Measurements from ENCODE around the gene SURF1. TPM values are rescaled to one million over a fixed set of nuclear protein-coding genes. Genes with fewer than 3 reads are reported as not detected.

SURF1 gene
- total and polyA plus RNA-seq, 9 of the 15 experiments (the other 6 are each of a cell fraction or from before 2014, with no cell fraction given) = 16.1 to 31.3 (median 20.9) TPM

GRCh38 chr9:133333566-133333965, 22.7 kb downstream of the SURF1 start:
- Histone ChIP-seq H3K27me3 (ENCODE audit: control insufficient read depth in 2 of 2, insufficient read depth in 2 of 2, low read length in 2 of 2) (no peaks in the 10 kb centered on the region; a peak in 1 of 5 replicates), H2AFZ (ENCODE audit: low read depth, low read length) (no peak overlapping the region), H3K36me3 (ENCODE audit: control insufficient read depth, insufficient read depth, low read length) (peaks cover 56% of the 10 kb centered on the region), H3K9me3 (replicated peaks; ENCODE audit: control insufficient read depth, insufficient read depth, low read depth, low read length) (no peaks in the 10 kb centered on the region), H3K4me1 (replicated peaks in 1 of 2; ENCODE audit: control insufficient read depth in 2 of 2, insufficient read depth in 2 of 2, low read length in 2 of 2) (peaks cover 6 to 42% of the 10 kb centered on the region in 2 experiments; a peak in 4 of 5 replicates), H4K20me1 (replicated peaks; ENCODE audit: control insufficient read depth, insufficient read depth, low read length) (peaks cover 4% of the 10 kb centered on the region; the same call in 1 of the 2 replicates), H3K4me3 (no peak overlapping the region), H3K4me2 (ENCODE audit: insufficient read depth, low read length) (no peak overlapping the region), H3K79me2 (ENCODE audit: control insufficient read depth, insufficient read depth, low read length) (peaks cover 39% of the 10 kb centered on the region), H3K27ac (ENCODE audit: extremely low read depth, low read depth, low read length) (no peak overlapping the region), H3K9ac (ENCODE audit: insufficient read depth in 1 of 2, low read depth in 2 of 2, low read length in 2 of 2) (peak overlapping the region in 1 of 2 experiments; percentile 33; a peak in 1 of 4 replicates), H3K9me1 (ENCODE audit: control insufficient read depth, insufficient read depth, low read length) (no peaks in the 10 kb centered on the region)
- CTCF ChIA-PET (ENCODE audit: low intra/inter-chr PET ratio) = interaction anchor here (0.6 kb wide), 1 partner anchor 149 kb away, joined by 3 read pairs; no protein-coding TSS in a partner anchor
- FAIRE-seq (no peak), ATAC-seq (no peak), DNase-seq (ENCODE audit: extremely low read depth in 1 of 4, low spot score in 3 of 4) (peak in 2 of 4 experiments; percentile 49 to 57)
- no TSS peak for BruUV-seq (replicated peaks)
- intact Hi-C loops (cut with micrococcal nuclease) (no loop called here), in situ Hi-C loops (cut with MboI) (loop anchor here (5.0 kb wide), 1 partner anchor 146 kb away; no protein-coding TSS in a partner anchor)
- TF ChIP-seq RBFOX2 (IDR thresholded peaks at IDR 0.05; ENCODE audit: low read depth, low read length) (peak; percentile 60), KDM1A (IDR thresholded peaks at IDR 0.05) (peak in 1 of 2 experiments; percentile 45; a peak in 1 of 4 replicates), ZNF445 (CRISPR knock-in tag; IDR thresholded peaks at IDR 0.05; ENCODE audit: low read depth) (no peak), POLR2G (IDR thresholded peaks at IDR 0.05; ENCODE audit: low read depth, low read length) (peak; percentile 43)
- TF ChIP-seq, protein P1, sequence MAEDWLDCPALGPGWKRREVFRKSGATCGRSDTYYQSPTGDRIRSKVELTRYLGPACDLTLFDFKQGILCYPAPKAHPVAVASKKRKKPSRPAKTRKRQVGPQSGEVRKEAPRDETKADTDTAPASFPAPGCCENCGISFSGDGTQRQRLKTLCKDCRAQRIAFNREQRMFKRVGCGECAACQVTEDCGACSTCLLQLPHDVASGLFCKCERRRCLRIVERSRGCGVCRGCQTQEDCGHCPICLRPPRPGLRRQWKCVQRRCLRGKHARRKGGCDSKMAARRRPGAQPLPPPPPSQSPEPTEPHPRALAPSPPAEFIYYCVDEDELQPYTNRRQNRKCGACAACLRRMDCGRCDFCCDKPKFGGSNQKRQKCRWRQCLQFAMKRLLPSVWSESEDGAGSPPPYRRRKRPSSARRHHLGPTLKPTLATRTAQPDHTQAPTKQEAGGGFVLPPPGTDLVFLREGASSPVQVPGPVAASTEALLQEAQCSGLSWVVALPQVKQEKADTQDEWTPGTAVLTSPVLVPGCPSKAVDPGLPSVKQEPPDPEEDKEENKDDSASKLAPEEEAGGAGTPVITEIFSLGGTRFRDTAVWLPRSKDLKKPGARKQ (CRISPR knock-in tag; IDR thresholded peaks at IDR 0.05) = no peak
- TF ChIP-seq, protein P2, sequence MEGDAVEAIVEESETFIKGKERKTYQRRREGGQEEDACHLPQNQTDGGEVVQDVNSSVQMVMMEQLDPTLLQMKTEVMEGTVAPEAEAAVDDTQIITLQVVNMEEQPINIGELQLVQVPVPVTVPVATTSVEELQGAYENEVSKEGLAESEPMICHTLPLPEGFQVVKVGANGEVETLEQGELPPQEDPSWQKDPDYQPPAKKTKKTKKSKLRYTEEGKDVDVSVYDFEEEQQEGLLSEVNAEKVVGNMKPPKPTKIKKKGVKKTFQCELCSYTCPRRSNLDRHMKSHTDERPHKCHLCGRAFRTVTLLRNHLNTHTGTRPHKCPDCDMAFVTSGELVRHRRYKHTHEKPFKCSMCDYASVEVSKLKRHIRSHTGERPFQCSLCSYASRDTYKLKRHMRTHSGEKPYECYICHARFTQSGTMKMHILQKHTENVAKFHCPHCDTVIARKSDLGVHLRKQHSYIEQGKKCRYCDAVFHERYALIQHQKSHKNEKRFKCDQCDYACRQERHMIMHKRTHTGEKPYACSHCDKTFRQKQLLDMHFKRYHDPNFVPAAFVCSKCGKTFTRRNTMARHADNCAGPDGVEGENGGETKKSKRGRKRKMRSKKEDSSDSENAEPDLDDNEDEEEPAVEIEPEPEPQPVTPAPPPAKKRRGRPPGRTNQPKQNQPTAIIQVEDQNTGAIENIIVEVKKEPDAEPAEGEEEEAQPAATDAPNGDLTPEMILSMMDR (IDR thresholded peaks at IDR 0.05 in 2 of 3, conservative IDR thresholded peaks at IDR 0.05 in 1 of 3; ENCODE audit: insufficient read depth in 2 of 3, low read depth in 1 of 3, low read length in 3 of 3) = peak; percentile 25 to 67 (median 31); a peak in 4 of 6 replicates
- 97% methylated on average over 8 of the region's 10 CpGs for WGBS (ENCODE audit: insufficient coverage, low coverage, missing lambda C conversion rate)
- POLR2A ChIA-PET = interaction anchor here (0.7 to 2.3 kb wide), 4 partner anchors 11 to 147 kb away, joined by 3 to 9 read pairs (median 3); partner anchors contain the start of genes MED22 and RPL7A
